SK-N-SH (cell line): ENCODE measurements around the gene OBSL1. TPM values are rescaled to one million over a fixed set of nuclear protein-coding genes. Genes with fewer than 3 reads are reported as not detected.
A peak's percentile ranks its signal among the peaks of the same experiment; 100 is the strongest.

Experiments used
- CTCF ChIA-PET: fragments of 300-600, 350-600 bp; formaldehyde crosslinking; extraction: SDS; loops from one replicate; lab custom pipeline; 2021; lab: Yijun Ruan, JAX
- POLR2A ChIA-PET: fragments of 350-600 bp; sonication (Branson Sonifier 250); formaldehyde crosslinking; extraction: SDS; loops from one replicate; lab custom pipeline; 2020; ENCODE audit warnings: antibody characterized with exemption, inconsistent platforms; lab: Yijun Ruan, JAX
- DNase-seq: peaks from one replicate; pipeline ENCODE4 v3.0.0; 2012
- H2AFZ ChIP-seq: fragments of 200-600 bp; sonication (generic); 2 replicates; pipeline ENCODE4 v1.8.1; 2016; ENCODE audit warnings: antibody characterized with exemption, mild to moderate bottlenecking, low read depth
- H3F3A ChIP-seq: fragments of 200-600 bp; sonication (generic); replicated peaks from 2 replicates; pipeline ENCODE3; 2016; ENCODE audit warnings: antibody characterized with exemption, mild to moderate bottlenecking; ENCODE audit not compliant: insufficient read depth
- H3K27ac ChIP-seq, 2 experiments: fragments of 200-500 bp in 1 of 2; fragments of 200-600 bp in 1 of 2; sonication (Bioruptor generic) in 1 of 2; sonication (generic), shearing (Covaris generic) in 1 of 2; 2 replicates each; pipeline versions ENCODE4 v1.5.1 to v1.6.1; 2014 to 2016; ENCODE audit warnings: low read depth in 2 of 2, inconsistent platforms in 1 of 2, low read length in 1 of 2, mild to moderate bottlenecking in 1 of 2, mixed read lengths in 1 of 2
- H3K27me3 ChIP-seq: fragments of 200-600 bp; sonication (generic), shearing (Covaris generic); 2 replicates; pipeline ENCODE4 v1.6.1; 2016; ENCODE audit warnings: mixed run types; ENCODE audit not compliant: insufficient read depth
- H3K36me3 ChIP-seq, 2 experiments: fragments of 200-500 bp in 1 of 2; fragments of 200-600 bp in 1 of 2; sonication (Bioruptor generic) in 1 of 2; sonication (generic) in 1 of 2; replicated peaks in 1 of 2; 2 replicates each; pipeline versions ENCODE3 to v1.5.1; 2014 to 2016; ENCODE audit warnings: low read length in 1 of 2, mild to moderate bottlenecking in 1 of 2; ENCODE audit not compliant: insufficient read depth in 2 of 2, control insufficient read depth in 1 of 2
- H3K4me1 ChIP-seq, 2 experiments: fragments of 200-500 bp in 1 of 2; fragments of 200-600 bp in 1 of 2; sonication (Bioruptor generic) in 1 of 2; sonication (generic), shearing (Covaris generic) in 1 of 2; 2 replicates each; pipeline versions ENCODE4 v1.5.1 to v1.6.1; 2014 to 2016; ENCODE audit warnings: low read depth in 1 of 2, low read length in 1 of 2, mixed run types in 1 of 2; ENCODE audit not compliant: insufficient read depth in 2 of 2, control insufficient read depth in 1 of 2
- H3K4me2 ChIP-seq: fragments of 200-600 bp; sonication (generic), shearing (Covaris generic); 2 replicates; pipeline ENCODE4 v1.6.1; 2017; ENCODE audit warnings: mixed run types
- H3K4me3 ChIP-seq, 2 experiments: fragments of 200-500 bp in 1 of 2; fragments of 200-600 bp in 1 of 2; sonication (Bioruptor generic) in 1 of 2; sonication (generic), shearing (Covaris generic) in 1 of 2; 2 replicates each; pipeline versions ENCODE4 v1.5.1 to v1.8.1; 2014 to 2016; ENCODE audit warnings: low read depth in 2 of 2, inconsistent platforms in 1 of 2, low read length in 1 of 2, mild to moderate bottlenecking in 1 of 2, mixed read lengths in 1 of 2, moderate library complexity in 1 of 2
- H3K79me2 ChIP-seq: fragments of 200-600 bp; sonication (generic); 2 replicates; pipeline ENCODE4 v1.8.1; 2017; ENCODE audit warnings: mild to moderate bottlenecking; ENCODE audit not compliant: insufficient read depth
- H3K9ac ChIP-seq: fragments of 200-600 bp; sonication (generic); 2 replicates; pipeline ENCODE4 v1.6.1; 2017; ENCODE audit warnings: mixed run types
- H3K9me2 ChIP-seq: fragments of 200-600 bp; sonication (generic); 2 replicates; pipeline ENCODE4 v1.6.1; 2017; ENCODE audit warnings: mixed run types
- H3K9me3 ChIP-seq: fragments of 200-600 bp; sonication (generic); 2 replicates; pipeline ENCODE4 v1.6.1; 2017; ENCODE audit warnings: mixed run types, mild to moderate bottlenecking, moderate library complexity
- H4K20me1 ChIP-seq: fragments of 200-600 bp; sonication (generic); 2 replicates; pipeline ENCODE4 v1.6.1; 2017; ENCODE audit warnings: mild to moderate bottlenecking, mixed run types; ENCODE audit not compliant: insufficient read depth
- ELF1 ChIP-seq: IDR thresholded peaks from 2 replicates; pipeline ENCODE4 v1.4.0; 2012
- EP300 ChIP-seq, 2 experiments: IDR thresholded peaks; 2 replicates each; pipeline versions ENCODE4 v1.4.0 to v1.6.1; 2012; ENCODE audit warnings: borderline replicate concordance in 1 of 2, low read depth in 1 of 2, low read length in 1 of 2
- FOSL2 ChIP-seq: IDR thresholded peaks from 2 replicates; pipeline ENCODE4 v1.4.0; 2012; ENCODE audit warnings: low read depth, mild to moderate bottlenecking, moderate library complexity, borderline replicate concordance
- FOXM1 ChIP-seq: IDR thresholded peaks from 2 replicates; pipeline ENCODE4 v1.4.0; 2012; ENCODE audit warnings: low read depth, mild to moderate bottlenecking
- GATA2 ChIP-seq: sonication (generic); formaldehyde crosslinking; IDR thresholded peaks from 2 replicates; pipeline ENCODE4 v1.5.0; 2020; ENCODE audit warnings: mild to moderate bottlenecking, missing genetic modification reagents
- JUND ChIP-seq: IDR thresholded peaks from 2 replicates; pipeline ENCODE4 v1.4.0; 2012
- MEF2A ChIP-seq: IDR thresholded peaks from 2 replicates; pipeline ENCODE4 v1.4.0; 2012; ENCODE audit warnings: low read depth, borderline replicate concordance
- NFIC ChIP-seq: IDR thresholded peaks from 2 replicates; pipeline ENCODE4 v1.4.0; 2012; ENCODE audit warnings: borderline replicate concordance
- NRF1 ChIP-seq: IDR thresholded peaks from 2 replicates; pipeline ENCODE4 v1.6.1; 2012; ENCODE audit warnings: low read depth, mild to moderate bottlenecking, low read length
- RAD21 ChIP-seq: IDR thresholded peaks from 2 replicates; pipeline ENCODE4 v1.6.1; 2012; ENCODE audit warnings: mild to moderate bottlenecking, low read length
- REST ChIP-seq: IDR thresholded peaks from 2 replicates; pipeline ENCODE4 v1.6.1; 2012; ENCODE audit warnings: mild to moderate bottlenecking, low read depth, low read length, moderate library complexity
- RFX5 ChIP-seq: IDR thresholded peaks from 2 replicates; pipeline ENCODE4 v1.6.1; 2012; ENCODE audit warnings: mild to moderate bottlenecking, improper control_type of control experiment, low read length
- RXRA ChIP-seq: IDR thresholded peaks from 2 replicates; pipeline ENCODE4 v1.4.0; 2012; ENCODE audit warnings: low read depth, mild to moderate bottlenecking, borderline replicate concordance
- SMC3 ChIP-seq: IDR thresholded peaks from 2 replicates; pipeline ENCODE4 v1.6.1; 2012; ENCODE audit warnings: low read depth, low read length, improper control_type of control experiment
- TCF12 ChIP-seq: IDR thresholded peaks from 2 replicates; pipeline ENCODE4 v1.4.0; 2012
- YY1 ChIP-seq: IDR thresholded peaks from 2 replicates; pipeline ENCODE4 v1.4.0; 2012; ENCODE audit warnings: low read depth, mild to moderate bottlenecking
- WGBS: methylation state at CpG from one replicate; pipeline ENCODE4 v1.1.6; 2017; ENCODE audit warnings: low lambda C conversion rate; 5-methylcytosine and 5-hydroxymethylcytosine counted together
- polyA plus RNA-seq, 3 experiments: library from polyadenylated mRNA; depleted of rRNA; stranded (reverse); fragments of >200 nt; gene quantifications; 2 replicates each; pipeline ENCODE4 v1.2.3, GENCODE V29; 2012
- TF ChIP-seq, protein P1 (sequence below): IDR thresholded peaks from 2 replicates; pipeline ENCODE4 v1.4.0; 2012; ENCODE audit warnings: low read depth, borderline replicate concordance
- TF ChIP-seq, protein P2 (sequence below): IDR thresholded peaks from 2 replicates; pipeline ENCODE4 v1.4.0; 2012; ENCODE audit warnings: low read depth
- TF ChIP-seq, protein P3 (sequence below): IDR thresholded peaks from 2 replicates; pipeline ENCODE4; 2012

OBSL1 gene
- polyA plus RNA-seq, 1 of the 3 experiments (the other 2 are of a cell fraction) = 93.0 TPM

DNA sequence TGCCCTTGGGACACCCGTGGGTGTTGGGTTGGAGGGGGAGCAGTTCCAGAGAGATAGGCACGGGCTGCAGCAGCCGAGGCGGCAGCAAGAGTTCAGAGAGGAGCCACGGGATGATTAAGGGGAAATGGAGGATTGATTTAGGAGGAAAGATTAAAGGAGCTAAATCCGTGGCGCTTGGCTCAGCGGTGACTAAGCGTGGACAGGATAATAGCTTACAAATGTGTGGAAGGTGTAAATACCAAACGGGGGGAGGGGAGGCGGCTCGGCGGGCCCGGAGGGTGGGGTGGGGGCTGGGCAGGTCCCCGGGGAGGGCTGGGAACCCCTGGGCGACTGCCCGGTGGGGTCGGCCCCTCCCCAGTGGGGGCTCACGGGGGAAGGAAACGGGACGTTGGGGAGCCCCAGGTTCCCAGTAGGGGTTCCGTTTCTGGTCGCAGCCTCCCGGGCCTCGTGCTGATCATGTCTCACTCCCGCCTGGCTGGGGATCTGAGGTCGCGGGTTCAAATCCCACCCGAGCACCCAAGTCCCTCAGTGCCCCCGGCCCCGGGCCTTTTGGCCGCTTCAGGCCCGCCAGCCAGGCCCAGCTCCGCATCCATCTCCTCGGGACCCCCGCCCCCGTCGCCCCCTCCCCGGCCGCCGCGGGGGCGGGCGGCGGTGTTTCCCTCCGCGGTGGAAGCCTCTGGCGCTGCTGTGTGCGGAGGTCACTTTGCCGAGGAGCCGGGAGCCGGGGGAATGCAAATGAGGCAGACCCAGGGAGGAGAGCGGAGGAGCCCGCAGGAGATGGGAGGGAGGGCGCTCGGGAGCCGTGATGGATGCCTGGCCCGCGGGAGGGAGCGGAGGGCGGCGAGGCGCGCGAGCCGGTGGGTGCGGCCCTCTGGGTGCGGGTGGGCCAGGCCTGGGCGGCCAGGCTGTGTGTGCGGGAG lies 49.0 kb downstream of the OBSL1 start:
- no peaks in the 10 kb centered on the region for H4K20me1 ChIP-seq
- DNase-seq = no peak
- H3K9me3 ChIP-seq = no peaks in the 10 kb centered on the region
- no peaks in the 10 kb centered on the region for H3K9me2 ChIP-seq
- no peak overlapping the region for H3K4me2 ChIP-seq
- CTCF ChIA-PET = interaction anchor here (0.8 to 62.1 kb wide), 8 partner anchors 7 to 121 kb away, joined by 3 to 2824 read pairs (median 88); partner anchors contain the start of genes ASIC4, CHPF, GMPPA and TMEM198
- no peaks in the 10 kb centered on the region for H3F3A ChIP-seq
- no peak overlapping the region for H3K4me3 ChIP-seq
- WGBS = 71% methylated on average over 40 of the region's 70 CpGs
- H3K27me3 ChIP-seq = 0 out of 2 replicates have a peak, but pooled peaks cover under 1% of the 10 kb centered on the region
- TF ChIP-seq RAD21 (no peak), MEF2A (no peak), JUND (no peak), RXRA (no peak), SMC3 (no peak), NRF1 (no peak), NFIC (no peak), YY1 (no peak), ELF1 (no peak), RFX5 (no peak), TCF12 (no peak), FOSL2 (no peak), GATA2 (CRISPR knock-in tag) (no peak), EP300 (IDR thresholded peaks at IDR 0.05; ENCODE audit: borderline replicate concordance in 1 of 2, low read depth in 1 of 2, low read length in 1 of 2) (no peak), FOXM1 (no peak), REST (no peak)
- TF ChIP-seq, protein P1, sequence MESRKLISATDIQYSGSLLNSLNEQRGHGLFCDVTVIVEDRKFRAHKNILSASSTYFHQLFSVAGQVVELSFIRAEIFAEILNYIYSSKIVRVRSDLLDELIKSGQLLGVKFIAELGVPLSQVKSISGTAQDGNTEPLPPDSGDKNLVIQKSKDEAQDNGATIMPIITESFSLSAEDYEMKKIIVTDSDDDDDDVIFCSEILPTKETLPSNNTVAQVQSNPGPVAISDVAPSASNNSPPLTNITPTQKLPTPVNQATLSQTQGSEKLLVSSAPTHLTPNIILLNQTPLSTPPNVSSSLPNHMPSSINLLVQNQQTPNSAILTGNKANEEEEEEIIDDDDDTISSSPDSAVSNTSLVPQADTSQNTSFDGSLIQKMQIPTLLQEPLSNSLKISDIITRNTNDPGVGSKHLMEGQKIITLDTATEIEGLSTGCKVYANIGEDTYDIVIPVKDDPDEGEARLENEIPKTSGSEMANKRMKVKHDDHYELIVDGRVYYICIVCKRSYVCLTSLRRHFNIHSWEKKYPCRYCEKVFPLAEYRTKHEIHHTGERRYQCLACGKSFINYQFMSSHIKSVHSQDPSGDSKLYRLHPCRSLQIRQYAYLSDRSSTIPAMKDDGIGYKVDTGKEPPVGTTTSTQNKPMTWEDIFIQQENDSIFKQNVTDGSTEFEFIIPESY = no peak
- TF ChIP-seq, protein P2, sequence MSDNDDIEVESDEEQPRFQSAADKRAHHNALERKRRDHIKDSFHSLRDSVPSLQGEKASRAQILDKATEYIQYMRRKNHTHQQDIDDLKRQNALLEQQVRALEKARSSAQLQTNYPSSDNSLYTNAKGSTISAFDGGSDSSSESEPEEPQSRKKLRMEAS = no peak
- TF ChIP-seq, protein P3, sequence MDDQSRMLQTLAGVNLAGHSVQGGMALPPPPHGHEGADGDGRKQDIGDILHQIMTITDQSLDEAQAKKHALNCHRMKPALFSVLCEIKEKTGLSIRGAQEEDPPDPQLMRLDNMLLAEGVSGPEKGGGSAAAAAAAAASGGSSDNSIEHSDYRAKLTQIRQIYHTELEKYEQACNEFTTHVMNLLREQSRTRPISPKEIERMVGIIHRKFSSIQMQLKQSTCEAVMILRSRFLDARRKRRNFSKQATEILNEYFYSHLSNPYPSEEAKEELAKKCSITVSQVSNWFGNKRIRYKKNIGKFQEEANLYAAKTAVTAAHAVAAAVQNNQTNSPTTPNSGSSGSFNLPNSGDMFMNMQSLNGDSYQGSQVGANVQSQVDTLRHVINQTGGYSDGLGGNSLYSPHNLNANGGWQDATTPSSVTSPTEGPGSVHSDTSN = no peak
- no peaks in the 10 kb centered on the region for H3K79me2 ChIP-seq
- H3K9ac ChIP-seq = no peak overlapping the region
- peak overlapping the region in 1 of 2 experiments; percentile 90; a peak in 2 of 4 replicates for H3K27ac ChIP-seq
- no peak overlapping the region for H2AFZ ChIP-seq
- peaks cover 12 to 76% of the 10 kb centered on the region in 2 experiments; a peak in 2 of 4 replicates for H3K4me1 ChIP-seq
- POLR2A ChIA-PET = interaction anchor here (1.4 to 8.0 kb wide), 2 partner anchors 10 kb away, joined by 4 to 210 read pairs; partner anchors contain the start of gene ASIC4
- no peaks in the 10 kb centered on the region for H3K36me3 ChIP-seq
